Bronchial epithelial cell (primary cell): Measurements from ENCODE around the gene ACER2. TPM values are rescaled to one million over a fixed set of nuclear protein-coding genes. Genes with fewer than 3 reads are reported as not detected.
A peak's percentile ranks its signal among the peaks of the same experiment; 100 is the strongest.

Source experiments
- DNase-seq: peaks from one replicate; pipeline ENCODE4 v3.0.0-alpha.2; 2010; ENCODE audit warnings: low read depth
- FAIRE-seq: peaks from 2 replicates; lab custom pipeline; 2011; peaks lifted over from hg19 to GRCh38; lab: Jason Lieb, UNC
- H3K27me3 ChIP-seq: 2 replicates; pipeline ENCODE4 v1.5.1; 2011; ENCODE audit warnings: low read length; ENCODE audit not compliant: control insufficient read depth, insufficient read depth
- H3K36me3 ChIP-seq: 2 replicates; pipeline ENCODE4 v1.5.1; 2011; ENCODE audit warnings: low read length; ENCODE audit not compliant: control insufficient read depth, insufficient read depth
- H3K4me3 ChIP-seq: 2 replicates; pipeline ENCODE4 v1.5.1; 2011; ENCODE audit warnings: mild to moderate bottlenecking, low read depth, low read length, control low read depth
- CTCF ChIP-seq: IDR thresholded peaks from 2 replicates; pipeline ENCODE4 v1.5.1; 2011; ENCODE audit warnings: mild to moderate bottlenecking, moderate library complexity, low read length, control low read depth, inconsistent platforms; ENCODE audit not compliant: insufficient read depth, severe bottlenecking
- total RNA-seq: library from RNA; depleted of rRNA; stranded (reverse); fragments of >200 nt; gene quantifications from 2 replicates; pipeline ENCODE4 v1.2.1, GENCODE V29; 2014

Gene ACER2
- total RNA-seq, 1 donor from 2014 or later = 5.8 TPM

- no peaks in the 10 kb centered on the region for H3K36me3 ChIP-seq
- TF ChIP-seq CTCF = peak; percentile 94
- DNase-seq (peak; percentile 74), FAIRE-seq (peak; percentile 47)
- no peaks in the 10 kb centered on the region for H3K27me3 ChIP-seq
- no peak overlapping the region for H3K4me3 ChIP-seq
Observed at GRCh38 chr9:19456996-19457692, 48.3 kb downstream of the ACER2 start.

GRCh38 chr9:19457693-19458009 lies 48.8 kb downstream of the ACER2 start:
- Histone ChIP-seq H3K4me3 (no peak overlapping the region), H3K36me3 (no peaks in the 10 kb centered on the region), H3K27me3 (no peaks in the 10 kb centered on the region)
- DNase-seq (no peak), FAIRE-seq (no peak)
- TF ChIP-seq CTCF = no peak

- DNase-seq (no peak), FAIRE-seq (peak; percentile 55)
- Histone ChIP-seq H3K36me3 (no peaks in the 10 kb centered on the region), H3K27me3 (no peaks in the 10 kb centered on the region), H3K4me3 (no peak overlapping the region)
- TF ChIP-seq CTCF = no peak
Observed at GRCh38 chr9:19460243-19460642, 51.4 kb downstream of the ACER2 start.

- H3K36me3 ChIP-seq = no peaks in the 10 kb centered on the region
- no peak for TF ChIP-seq CTCF
- DNase-seq (no peak), FAIRE-seq (no peak)
- H3K4me3 ChIP-seq = no peak overlapping the region
- no peaks in the 10 kb centered on the region for H3K27me3 ChIP-seq
Observed at GRCh38 chr9:19461135-19461534, 52.3 kb downstream of the ACER2 start.

- no peak for FAIRE-seq
- no peak for DNase-seq
Observed at GRCh38 chr9:19464061-19464763, 55.4 kb downstream of the ACER2 start.

More at GRCh38 chr9:19464061-19464763, 55.4 kb downstream of the ACER2 start:
- Histone ChIP-seq H3K36me3 (no peaks in the 10 kb centered on the region), H3K27me3 (no peaks in the 10 kb centered on the region), H3K4me3 (peak overlapping the region; percentile 17)
- TF ChIP-seq CTCF = no peak
